A549 (cell line): ENCODE data around the gene OTOG. TPM values are rescaled to one million over a fixed set of nuclear protein-coding genes. Genes with fewer than 3 reads are reported as not detected.

ENCODE experiments used
- ATAC-seq, 2 experiments: fragments of 200-7000 bp in 1 of 2; fragments of >200 bp in 1 of 2; cut with Nextera tagmentation in 1 of 2; cut with Tn5 transposase in 1 of 2; 3 replicates each; pipeline versions ENCODE4 v1.8.0 to v1.9.1; 2018 to 2020; ENCODE audit warnings: mild to moderate bottlenecking in 1 of 2, moderate library complexity in 1 of 2
- CTCF ChIA-PET: fragments of 300-600 bp; sonication (Branson Sonifier 250); formaldehyde crosslinking; extraction: SDS; loops from one replicate; lab custom pipeline; 2021; ENCODE audit warnings: antibody characterized with exemption, inconsistent platforms; lab: Yijun Ruan, JAX
- POLR2A ChIA-PET: fragments of 350-600 bp; formaldehyde crosslinking; extraction: SDS; loops from one replicate; lab custom pipeline; 2021; ENCODE audit warnings: antibody characterized with exemption, inconsistent platforms; lab: Yijun Ruan, JAX
- DNase-seq, 2 experiments: peaks; one replicate each; pipeline versions ENCODE4 v3.0.0 to v3.0.0-alpha.2; 2011 to 2016; ENCODE audit warnings: low read depth in 1 of 2, low spot score in 1 of 2
- FAIRE-seq: peaks from 2 replicates; lab custom pipeline; 2011; peaks lifted over from hg19 to GRCh38; lab: Jason Lieb, UNC
- H3K27ac ChIP-seq, 2 experiments: fragments of >200 bp; sonication (Bioruptor Twin); formaldehyde crosslinking; 3 replicates each; pipeline ENCODE4 v1.5.1; 2016 to 2017
- H3K4me1 ChIP-seq: fragments of >200 bp; sonication (Bioruptor Twin); formaldehyde crosslinking; 3 replicates; pipeline ENCODE4 v1.6.1; 2016
- H3K4me2 ChIP-seq: fragments of >200 bp; sonication (Bioruptor Twin); formaldehyde crosslinking; 3 replicates; pipeline ENCODE4 v1.6.1; 2016
- H3K4me3 ChIP-seq: fragments of >200 bp; sonication (Bioruptor Twin); formaldehyde crosslinking; 3 replicates; pipeline ENCODE4 v1.5.1; 2016
- H3K9me3 ChIP-seq: fragments of >200 bp; sonication (Bioruptor Twin); formaldehyde crosslinking; 3 replicates; pipeline ENCODE4 v1.6.1; 2016
- BHLHE40 ChIP-seq: IDR thresholded peaks from 2 replicates; pipeline ENCODE4 v1.6.1; 2012; ENCODE audit warnings: low read depth, low read length, inconsistent platforms
- CBX2 ChIP-seq: fragments of 200-600 bp; sonication (generic); IDR thresholded peaks from 2 replicates; pipeline ENCODE4 v1.6.1; 2016; ENCODE audit warnings: low read depth, mild to moderate bottlenecking, borderline replicate concordance
- HEYL ChIP-seq: fragments of 250-450 bp; sonication (Bioruptor Pico); IDR thresholded peaks from 2 replicates; pipeline ENCODE4 v1.8.0; 2021; ENCODE audit warnings: mild to moderate bottlenecking, moderate library complexity
- HOXB13 ChIP-seq: fragments of 250-450 bp; sonication (Bioruptor Pico); IDR thresholded peaks from 2 replicates; pipeline ENCODE4 v1.5.0; 2020; ENCODE audit warnings: low read depth, mild to moderate bottlenecking, moderate library complexity
- JUN ChIP-seq, 2 experiments: fragments of >200 bp; sonication (Bioruptor Twin); formaldehyde crosslinking; IDR thresholded peaks; 2 replicates in 1 of 2; 3 replicates in 1 of 2; pipeline ENCODE4 v1.6.1; 2016 to 2017
- JUNB ChIP-seq: fragments of >200 bp; sonication (Bioruptor Twin); formaldehyde crosslinking; IDR thresholded peaks from 2 replicates; pipeline ENCODE4 v1.6.1; 2016
- MAFK ChIP-seq: fragments of 450-650 bp; IDR thresholded peaks from 2 replicates; pipeline ENCODE4 v1.6.1; 2014; ENCODE audit not compliant: partially characterized antibody
- RFX5 ChIP-seq: fragments of 450-650 bp; IDR thresholded peaks from 2 replicates; pipeline ENCODE4 v1.7.1; 2014; ENCODE audit warnings: antibody characterized with exemption, mild to moderate bottlenecking, moderate library complexity
- SREBF2 ChIP-seq: fragments of 450-650 bp; IDR thresholded peaks from 2 replicates; pipeline ENCODE4 v1.6.1; 2014; ENCODE audit warnings: mild to moderate bottlenecking, moderate library complexity
- ZFP36 ChIP-seq: fragments of 450-650 bp; IDR thresholded peaks from 2 replicates; pipeline ENCODE4 v1.6.1; 2014; ENCODE audit warnings: borderline replicate concordance; ENCODE audit not compliant: partially characterized antibody
- WGBS: methylation state at CpG from one replicate; pipeline ENCODE4 v1.1.6; 2017; ENCODE audit errors: missing lambda C conversion rate; 5-methylcytosine and 5-hydroxymethylcytosine counted together
- polyA plus RNA-seq, 4 experiments: library from polyadenylated mRNA; depleted of rRNA in 3 of 4; stranded (reverse); fragments of >200 nt; fragmentation: RNase III in 1 of 4; extraction: RNeasy Plus Mini Kit Qiagen cat#74134 plus additional on column Dnase treatment in 1 of 4; gene quantifications; 2 replicates in 3 of 4; 3 replicates in 1 of 4; pipeline ENCODE4 v1.2.3, GENCODE V29; 2011 to 2017
- TF ChIP-seq, protein P1 (sequence below): fragments of 150-350 bp; IDR thresholded peaks from 2 replicates; pipeline ENCODE4 v1.6.1; 2014; ENCODE audit warnings: low read depth, mild to moderate bottlenecking, low read length
- TF ChIP-seq, protein P2 (sequence below): IDR thresholded peaks from 2 replicates; pipeline ENCODE4 v1.6.1; 2012
- TF ChIP-seq, protein P3 (sequence below): fragments of 250-450 bp; sonication (Bioruptor Pico); IDR thresholded peaks from 2 replicates; pipeline ENCODE4 v1.5.0; 2021; ENCODE audit warnings: mild to moderate bottlenecking, moderate library complexity, borderline replicate concordance
- TF ChIP-seq, protein P4 (sequence below): fragments of >200 bp; sonication (Bioruptor Twin); formaldehyde crosslinking; IDR thresholded peaks from 3 replicates; pipeline ENCODE4 v1.6.1; 2016
- TF ChIP-seq, protein P5 (sequence below): IDR thresholded peaks from 2 replicates; pipeline ENCODE4 v1.6.1; 2012; ENCODE audit warnings: low read depth, borderline replicate concordance
- TF ChIP-seq, protein P6 (sequence below): fragments of 250-450 bp; sonication (Bioruptor Pico); IDR thresholded peaks from 2 replicates; pipeline ENCODE4 v1.5.0; 2020; ENCODE audit warnings: low read depth, mild to moderate bottlenecking, moderate library complexity

Gene OTOG
- polyA plus RNA-seq, 2 of the 4 experiments (the other 2 are of a cell fraction): not detected

DNA sequence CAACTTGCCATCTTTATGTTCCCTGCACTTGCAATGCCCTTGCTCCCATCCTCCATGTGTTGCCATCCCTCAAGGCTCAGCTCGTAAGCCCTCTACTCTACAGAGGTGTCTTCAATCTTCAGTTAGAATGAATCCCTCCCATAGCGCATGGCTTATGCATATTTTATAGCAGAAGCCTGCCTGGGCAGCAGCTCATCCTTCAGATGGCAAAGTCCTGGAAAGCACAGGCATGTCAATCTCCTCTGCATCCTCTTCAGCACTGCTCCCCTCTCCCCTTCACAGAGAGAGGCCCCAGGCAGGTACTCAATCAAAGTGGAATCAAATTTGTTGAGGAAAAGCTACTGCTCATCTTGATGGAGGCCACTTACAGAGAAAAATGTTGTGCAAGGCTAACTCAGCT is 39.3 kb upstream of the OTOG start (continued):
- TF ChIP-seq, protein P1, sequence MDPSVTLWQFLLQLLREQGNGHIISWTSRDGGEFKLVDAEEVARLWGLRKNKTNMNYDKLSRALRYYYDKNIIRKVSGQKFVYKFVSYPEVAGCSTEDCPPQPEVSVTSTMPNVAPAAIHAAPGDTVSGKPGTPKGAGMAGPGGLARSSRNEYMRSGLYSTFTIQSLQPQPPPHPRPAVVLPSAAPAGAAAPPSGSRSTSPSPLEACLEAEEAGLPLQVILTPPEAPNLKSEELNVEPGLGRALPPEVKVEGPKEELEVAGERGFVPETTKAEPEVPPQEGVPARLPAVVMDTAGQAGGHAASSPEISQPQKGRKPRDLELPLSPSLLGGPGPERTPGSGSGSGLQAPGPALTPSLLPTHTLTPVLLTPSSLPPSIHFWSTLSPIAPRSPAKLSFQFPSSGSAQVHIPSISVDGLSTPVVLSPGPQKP: no peak
- no peak for TF ChIP-seq JUN (IDR thresholded peaks at IDR 0.05)
- TF ChIP-seq CBX2: no peak
- TF ChIP-seq HOXB13 (CRISPR knock-in tag): no peak

DNA sequence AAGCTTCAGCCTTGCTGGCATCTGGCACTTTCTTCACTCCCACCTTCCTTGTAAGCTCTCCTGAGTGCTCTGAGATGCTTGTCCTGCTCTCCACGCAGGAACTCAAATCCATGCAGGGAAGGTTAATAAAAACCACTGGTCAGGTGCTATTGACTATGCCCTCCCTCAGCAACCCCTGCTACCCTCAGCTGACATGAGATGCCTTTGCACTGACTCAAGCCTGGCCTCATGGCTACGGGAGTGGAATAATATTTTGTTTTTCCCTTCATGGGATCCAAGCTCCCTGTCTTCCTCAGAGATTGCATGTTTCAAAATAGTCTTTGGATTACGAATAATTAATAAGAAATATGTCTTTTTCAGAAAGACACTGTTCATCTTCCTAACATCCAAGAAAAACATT is 38.8 kb upstream of the OTOG start:
- ATAC-seq (no peak), FAIRE-seq (no peak)
- Histone ChIP-seq H3K4me1 (peaks cover 7% of the 10 kb centered on the region; the same call in 2 of the 3 replicates), H3K4me2 (0 out of 3 replicates have a peak overlapping the region, but pooled peaks have one; percentile 5), H3K9me3 (no peaks in the 10 kb centered on the region), H3K27ac (no peak overlapping the region), H3K4me3 (no peak overlapping the region)
- 53% methylated on average over 3 of the region's 3 CpGs for WGBS
- POLR2A ChIA-PET: no interaction called here
- CTCF ChIA-PET: interaction anchor here (1.0 to 45.8 kb wide), 7 partner anchors 13 to 278 kb away, joined by 3 to 1119 read pairs (median 7); partner anchors contain the start of gene KCNJ11
- TF ChIP-seq, protein P1: no peak
- TF ChIP-seq SREBF2: no peak
- TF ChIP-seq BHLHE40: no peak
- TF ChIP-seq, protein P2, sequence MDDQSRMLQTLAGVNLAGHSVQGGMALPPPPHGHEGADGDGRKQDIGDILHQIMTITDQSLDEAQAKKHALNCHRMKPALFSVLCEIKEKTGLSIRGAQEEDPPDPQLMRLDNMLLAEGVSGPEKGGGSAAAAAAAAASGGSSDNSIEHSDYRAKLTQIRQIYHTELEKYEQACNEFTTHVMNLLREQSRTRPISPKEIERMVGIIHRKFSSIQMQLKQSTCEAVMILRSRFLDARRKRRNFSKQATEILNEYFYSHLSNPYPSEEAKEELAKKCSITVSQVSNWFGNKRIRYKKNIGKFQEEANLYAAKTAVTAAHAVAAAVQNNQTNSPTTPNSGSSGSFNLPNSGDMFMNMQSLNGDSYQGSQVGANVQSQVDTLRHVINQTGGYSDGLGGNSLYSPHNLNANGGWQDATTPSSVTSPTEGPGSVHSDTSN: no peak
- TF ChIP-seq, protein P3, sequence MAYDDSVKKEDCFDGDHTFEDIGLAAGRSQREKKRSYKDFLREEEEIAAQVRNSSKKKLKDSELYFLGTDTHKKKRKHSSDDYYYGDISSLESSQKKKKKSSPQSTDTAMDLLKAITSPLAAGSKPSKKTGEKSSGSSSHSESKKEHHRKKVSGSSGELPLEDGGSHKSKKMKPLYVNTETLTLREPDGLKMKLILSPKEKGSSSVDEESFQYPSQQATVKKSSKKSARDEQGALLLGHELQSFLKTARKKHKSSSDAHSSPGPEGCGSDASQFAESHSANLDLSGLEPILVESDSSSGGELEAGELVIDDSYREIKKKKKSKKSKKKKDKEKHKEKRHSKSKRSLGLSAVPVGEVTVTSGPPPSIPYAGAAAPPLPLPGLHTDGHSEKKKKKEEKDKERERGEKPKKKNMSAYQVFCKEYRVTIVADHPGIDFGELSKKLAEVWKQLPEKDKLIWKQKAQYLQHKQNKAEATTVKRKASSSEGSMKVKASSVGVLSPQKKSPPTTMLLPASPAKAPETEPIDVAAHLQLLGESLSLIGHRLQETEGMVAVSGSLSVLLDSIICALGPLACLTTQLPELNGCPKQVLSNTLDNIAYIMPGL (CRISPR knock-in tag): no peak
- TF ChIP-seq, all 56 proteins: peak for 0
- no peak for DNase-seq

DNA sequence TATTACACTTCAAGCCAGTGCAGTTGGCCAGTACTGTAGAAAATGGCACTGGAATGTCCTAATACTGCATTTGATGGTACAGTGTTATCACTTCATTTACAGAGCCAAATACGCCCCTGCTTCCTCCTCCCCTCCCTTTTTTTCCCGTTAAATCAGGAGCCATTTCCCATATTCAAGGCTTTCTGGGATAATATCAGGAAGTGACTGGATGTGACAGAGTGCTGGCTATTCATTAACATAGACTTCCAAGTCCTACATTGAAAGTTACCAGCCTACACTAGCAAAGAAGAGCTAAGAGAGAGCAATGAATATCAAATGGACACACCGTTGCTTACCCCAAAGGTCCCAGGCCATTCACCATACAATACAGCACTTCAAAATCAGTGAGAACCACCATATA is 38.3 kb upstream of the OTOG start:
- POLR2A ChIA-PET: no interaction called here
- DNase-seq (no peak), FAIRE-seq (no peak), ATAC-seq (no peak)
- H3K4me2 ChIP-seq: 0 out of 3 replicates have a peak overlapping the region, but pooled peaks have one; percentile 5
- peaks cover 7% of the 10 kb centered on the region; the same call in 2 of the 3 replicates for H3K4me1 ChIP-seq
- H3K27ac ChIP-seq: no peak overlapping the region
- no peak overlapping the region for H3K4me3 ChIP-seq
- WGBS: 23% methylated on average over 3 of the region's 3 CpGs
- H3K9me3 ChIP-seq: no peaks in the 10 kb centered on the region
- CTCF ChIA-PET: interaction anchor here (1.4 to 45.8 kb wide), 5 partner anchors 12 to 278 kb away, joined by 3 to 1119 read pairs (median 84); partner anchors contain the start of gene KCNJ11
- TF ChIP-seq, protein P4, sequence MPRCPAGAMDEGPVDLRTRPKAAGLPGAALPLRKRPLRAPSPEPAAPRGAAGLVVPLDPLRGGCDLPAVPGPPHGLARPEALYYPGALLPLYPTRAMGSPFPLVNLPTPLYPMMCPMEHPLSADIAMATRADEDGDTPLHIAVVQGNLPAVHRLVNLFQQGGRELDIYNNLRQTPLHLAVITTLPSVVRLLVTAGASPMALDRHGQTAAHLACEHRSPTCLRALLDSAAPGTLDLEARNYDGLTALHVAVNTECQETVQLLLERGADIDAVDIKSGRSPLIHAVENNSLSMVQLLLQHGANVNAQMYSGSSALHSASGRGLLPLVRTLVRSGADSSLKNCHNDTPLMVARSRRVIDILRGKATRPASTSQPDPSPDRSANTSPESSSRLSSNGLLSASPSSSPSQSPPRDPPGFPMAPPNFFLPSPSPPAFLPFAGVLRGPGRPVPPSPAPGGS: no peak
- TF ChIP-seq, protein P5, sequence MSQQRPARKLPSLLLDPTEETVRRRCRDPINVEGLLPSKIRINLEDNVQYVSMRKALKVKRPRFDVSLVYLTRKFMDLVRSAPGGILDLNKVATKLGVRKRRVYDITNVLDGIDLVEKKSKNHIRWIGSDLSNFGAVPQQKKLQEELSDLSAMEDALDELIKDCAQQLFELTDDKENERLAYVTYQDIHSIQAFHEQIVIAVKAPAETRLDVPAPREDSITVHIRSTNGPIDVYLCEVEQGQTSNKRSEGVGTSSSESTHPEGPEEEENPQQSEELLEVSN: no peak
- TF ChIP-seq, protein P3 (CRISPR knock-in tag): no peak
- no peak for TF ChIP-seq BHLHE40
- no peak for TF ChIP-seq MAFK
- TF ChIP-seq RFX5: no peak
- TF ChIP-seq HEYL (CRISPR knock-in tag): no peak
- TF ChIP-seq, protein P6, sequence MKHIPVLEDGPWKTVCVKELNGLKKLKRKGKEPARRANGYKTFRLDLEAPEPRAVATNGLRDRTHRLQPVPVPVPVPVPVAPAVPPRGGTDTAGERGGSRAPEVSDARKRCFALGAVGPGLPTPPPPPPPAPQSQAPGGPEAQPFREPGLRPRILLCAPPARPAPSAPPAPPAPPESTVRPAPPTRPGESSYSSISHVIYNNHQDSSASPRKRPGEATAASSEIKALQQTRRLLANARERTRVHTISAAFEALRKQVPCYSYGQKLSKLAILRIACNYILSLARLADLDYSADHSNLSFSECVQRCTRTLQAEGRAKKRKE (CRISPR knock-in tag): no peak
- TF ChIP-seq, protein P2: no peak
- TF ChIP-seq ZFP36: no peak
- TF ChIP-seq JUNB: no peak
- TF ChIP-seq, all 56 proteins: peak for 0
